C1 segment of cervical spinal cord (tissue), 14 donors: ENCODE measurements around the gene TNS1.
A peak's percentile ranks its signal among the peaks of the same experiment; 100 is the strongest.

Source experiments
- DNase-seq, 14 donors: peaks; one replicate each; lab custom pipeline; 2025; lab: John Stamatoyannopoulos, UW

TNS1 gene

DNA sequence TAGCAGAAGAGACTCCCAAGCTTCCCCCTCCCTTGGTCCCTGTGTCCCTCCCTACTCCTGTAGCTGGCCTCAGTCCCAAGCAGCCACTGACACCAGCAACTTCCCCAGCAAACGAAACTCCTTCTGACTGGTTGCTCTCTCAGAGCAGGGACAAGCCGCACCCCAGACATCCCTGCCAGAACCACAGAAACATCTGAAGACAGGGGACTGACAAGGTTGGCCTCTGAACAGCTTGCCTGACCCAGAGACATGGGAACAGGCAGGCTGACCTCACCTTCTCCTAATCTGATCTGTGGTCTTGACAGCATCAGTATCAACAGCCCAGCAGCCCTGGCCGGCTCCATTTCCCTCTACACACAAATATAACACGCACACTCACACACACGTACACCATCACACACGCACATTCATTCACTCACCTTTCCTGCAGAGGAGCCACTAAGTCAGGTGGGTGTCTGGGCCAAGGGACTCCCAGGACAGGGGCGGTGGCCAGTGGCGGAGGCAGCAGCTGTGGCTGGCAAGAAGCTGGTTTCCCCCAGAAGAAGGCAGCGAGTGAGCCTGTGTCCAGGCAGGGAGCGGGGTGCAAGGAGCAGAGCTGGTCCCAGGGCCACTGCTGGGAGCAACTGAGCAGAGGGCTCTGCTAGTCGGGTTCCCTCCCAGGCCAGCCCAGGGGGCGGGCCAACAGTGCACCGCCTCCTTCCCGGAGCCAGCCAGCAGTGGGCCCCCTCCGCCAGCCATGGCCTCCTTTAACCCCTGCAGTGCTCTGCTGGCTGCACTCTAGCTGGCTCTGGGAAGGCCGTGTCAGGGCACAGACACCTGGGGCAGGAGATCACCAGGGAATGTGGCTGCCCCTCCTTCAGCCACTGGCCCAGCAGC lies 59.1 kb downstream of the TNS1 start:
- peak in 11 of 14 donors; percentile 55 to 86 (median 65) for DNase-seq

DNA sequence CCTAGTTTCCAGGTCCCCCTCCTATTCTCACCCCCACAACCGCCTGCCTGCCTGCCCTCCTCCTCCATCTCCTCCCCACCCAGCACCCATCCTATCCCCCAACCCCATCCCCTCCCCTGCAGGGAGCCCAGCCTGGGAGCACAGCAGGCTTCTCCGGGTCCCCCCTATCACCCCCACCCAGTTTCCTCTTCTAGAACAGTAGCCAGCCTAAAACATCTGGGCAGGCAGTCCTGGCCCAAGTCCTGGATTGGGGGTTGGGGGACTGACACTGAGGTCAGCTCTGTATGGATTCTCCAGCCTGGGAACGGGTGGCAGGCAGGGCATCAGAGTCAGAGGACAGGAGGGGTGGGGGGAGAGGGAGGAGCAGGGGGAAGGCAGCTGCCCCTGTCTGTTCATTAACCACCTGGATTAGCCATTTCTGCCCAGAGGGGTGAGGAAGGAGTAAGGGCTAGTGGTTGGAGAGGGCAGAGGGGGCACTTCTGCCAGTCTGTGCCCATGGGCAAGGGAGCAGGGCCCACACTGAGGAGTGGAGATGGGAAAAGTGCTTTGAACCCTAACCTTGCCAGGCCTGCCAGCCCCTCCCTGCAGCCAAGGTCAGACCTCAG lies 60.0 kb downstream of the TNS1 start:
- peak in 6 of 14 donors; percentile 28 to 67 (median 48) for DNase-seq

DNA sequence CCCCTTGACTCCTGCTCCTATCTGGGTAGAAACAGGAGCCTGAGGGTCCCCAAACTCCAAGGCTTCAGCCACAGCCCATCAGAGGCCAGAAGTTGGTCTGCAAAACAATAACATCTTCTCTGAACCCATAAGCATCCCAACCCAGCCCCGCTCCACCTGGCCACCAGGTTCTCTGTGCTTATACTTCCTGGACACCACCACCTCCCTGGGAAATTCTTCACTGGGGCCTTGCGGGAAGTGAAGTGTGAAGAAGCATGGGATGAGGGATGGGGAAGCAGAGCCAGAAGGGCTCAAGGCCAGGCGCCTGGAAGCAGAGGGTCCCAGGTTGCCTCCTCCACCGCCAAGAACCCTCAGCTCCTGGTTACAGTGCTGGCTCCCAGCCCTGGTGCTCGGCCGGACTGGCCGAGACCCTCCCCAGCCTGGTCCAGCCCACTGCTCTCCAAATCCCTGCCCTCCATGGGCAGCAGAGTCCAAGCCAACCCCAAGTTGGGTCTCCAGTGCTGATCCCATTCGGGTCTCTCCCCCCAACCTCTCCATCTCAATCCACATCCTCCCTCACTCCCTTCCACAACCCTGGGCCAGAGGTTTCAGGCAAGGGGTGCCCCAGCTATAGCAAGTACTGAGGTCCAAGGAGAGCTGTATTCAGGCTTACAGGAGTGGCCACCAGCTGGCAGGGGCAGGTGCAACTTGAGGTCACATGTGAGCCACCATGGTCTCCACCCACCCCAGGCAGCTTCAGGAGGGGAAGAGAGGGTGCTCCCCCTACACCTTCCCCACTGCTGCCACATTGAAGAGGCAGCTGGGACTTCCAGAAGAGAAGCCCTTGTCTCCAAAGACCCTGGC lies 60.7 kb downstream of the TNS1 start:
- DNase-seq, result no peak

DNA sequence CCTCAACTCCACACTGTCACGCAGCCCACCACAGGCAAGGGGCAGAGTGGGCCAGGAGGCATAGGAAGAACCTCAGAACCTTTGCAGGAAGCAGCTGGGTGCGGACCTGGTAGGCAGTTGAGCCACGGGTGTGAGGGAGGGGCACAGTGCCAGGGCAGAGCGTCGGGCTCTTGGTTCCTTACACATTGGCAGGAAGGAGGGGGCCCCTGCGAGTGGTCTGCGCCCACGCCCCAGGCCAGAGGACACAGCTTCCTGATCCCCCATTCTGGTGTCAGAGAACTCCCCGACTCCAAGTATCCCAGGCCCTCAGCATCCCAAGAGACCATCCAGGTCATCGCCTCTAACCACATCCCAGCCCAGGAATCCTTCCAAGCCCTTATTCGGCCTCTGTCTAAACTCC lies 61.5 kb downstream of the TNS1 start:
- DNase-seq, result no peak

DNA sequence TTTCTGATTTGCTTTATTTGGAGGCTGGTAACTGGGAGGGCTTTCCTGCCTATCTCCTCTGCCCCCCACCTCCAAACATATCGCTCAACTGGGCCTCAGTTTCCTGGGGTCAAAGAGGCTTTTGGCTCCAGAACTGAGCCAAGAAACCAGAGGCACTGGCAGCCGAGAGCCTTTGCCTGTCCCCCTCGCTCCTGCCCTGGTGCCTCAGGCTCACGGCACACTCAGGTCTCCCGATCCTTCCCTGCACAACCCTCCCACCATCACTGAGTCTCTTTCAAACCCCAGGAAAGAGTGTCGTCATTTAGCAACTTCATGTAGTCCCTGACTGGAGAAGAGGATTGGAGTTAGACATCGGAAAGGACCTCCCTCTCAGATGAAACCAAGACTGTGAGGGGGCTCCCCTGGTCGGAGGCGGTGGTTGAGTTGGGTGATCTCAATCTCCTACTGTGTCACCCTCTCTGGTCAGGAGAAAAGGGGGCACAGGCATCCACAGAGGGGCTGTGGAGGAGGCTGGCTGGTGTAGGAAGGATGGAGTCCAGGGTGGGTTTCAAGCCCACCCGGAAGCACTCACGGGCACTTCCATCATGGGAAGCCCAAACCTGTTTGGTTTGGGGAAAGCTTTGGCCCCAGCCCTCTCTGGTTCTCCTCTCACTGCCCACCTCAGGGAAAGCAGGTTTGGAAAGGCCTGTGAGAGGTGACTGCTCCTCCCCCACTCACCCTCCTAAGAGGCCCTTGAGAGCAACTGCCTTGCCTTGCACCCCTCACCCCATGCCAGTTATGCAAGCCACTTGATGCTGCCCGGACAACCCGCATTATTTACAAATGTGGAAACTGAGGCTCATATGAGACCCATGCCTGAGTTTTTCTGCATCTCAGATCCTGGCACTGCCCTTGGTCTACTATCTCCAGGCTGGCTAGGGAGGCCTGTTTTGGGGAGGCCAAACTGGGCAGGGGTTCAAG lies 62.3 kb downstream of the TNS1 start:
- DNase-seq, result no peak

DNA sequence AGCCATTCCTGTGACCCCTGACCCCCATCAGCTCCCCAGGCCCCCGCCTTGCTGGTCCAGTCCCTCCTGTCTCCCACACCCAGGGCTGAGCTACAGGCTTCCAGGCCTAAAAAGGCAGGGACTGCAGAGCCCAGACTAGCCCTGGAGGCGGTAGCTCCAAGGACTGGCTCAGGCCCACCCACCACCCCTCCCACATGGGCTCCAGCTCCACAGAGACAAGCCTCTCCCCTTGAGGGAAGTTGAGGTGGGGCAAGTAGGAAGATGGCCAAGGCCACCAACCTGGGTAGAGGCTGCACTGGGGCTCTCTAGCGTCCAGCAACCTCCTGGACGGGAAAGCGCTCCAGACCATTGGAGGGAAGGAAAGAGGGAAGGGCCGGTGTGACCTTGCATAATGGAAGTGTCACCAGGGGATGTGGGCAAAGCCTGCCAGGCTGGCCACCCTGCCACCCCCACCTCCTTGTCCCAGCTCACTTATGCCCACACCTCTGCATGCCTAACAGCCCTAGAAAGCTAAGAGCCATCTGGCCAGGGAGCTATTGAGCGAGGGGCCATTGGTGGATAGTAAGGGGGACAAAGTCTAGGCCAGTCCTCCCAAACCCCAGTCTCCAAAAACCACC lies 63.1 kb downstream of the TNS1 start:
- no peak for DNase-seq

DNA sequence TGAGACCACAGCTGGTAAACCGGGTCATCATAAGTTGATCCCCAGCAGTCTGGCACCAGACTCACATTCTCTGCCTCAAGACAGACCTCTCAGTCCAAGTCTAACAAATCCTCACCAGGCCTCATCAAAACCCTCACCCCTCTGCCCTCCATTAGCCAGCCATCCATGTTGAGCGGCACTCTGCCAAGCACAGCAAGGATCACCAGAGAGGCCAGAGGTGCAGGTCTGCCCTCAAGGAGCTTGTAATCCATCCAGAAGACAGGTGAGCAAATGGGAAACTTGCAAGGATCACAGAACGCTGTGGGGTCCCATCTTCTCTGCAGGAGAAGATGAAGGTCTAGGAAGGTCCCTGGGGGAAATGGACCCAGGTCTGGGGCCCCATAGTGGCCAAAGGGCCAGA lies 63.6 kb downstream of the TNS1 start:
- no peak for DNase-seq

DNA sequence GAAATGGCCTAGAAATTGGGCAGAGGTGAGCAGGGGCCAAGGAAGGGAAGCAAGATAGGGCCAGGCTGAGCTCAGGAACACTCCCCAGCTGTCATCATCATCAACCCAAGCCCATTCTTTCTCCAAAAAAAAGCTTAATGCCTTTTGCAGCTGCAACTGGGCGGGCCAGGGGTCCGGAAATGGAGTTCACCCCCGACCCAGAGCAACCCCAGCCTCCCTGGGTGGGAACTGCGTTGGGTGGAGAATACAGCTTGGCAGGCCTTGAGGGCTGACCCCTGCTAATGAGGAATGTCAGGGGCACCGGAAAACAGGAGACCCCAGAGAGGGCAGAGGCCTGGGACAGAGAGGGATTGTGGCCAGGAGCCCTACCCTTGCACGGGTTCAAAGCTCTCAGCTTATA lies 64.8 kb downstream of the TNS1 start:
- DNase-seq, result no peak

DNA sequence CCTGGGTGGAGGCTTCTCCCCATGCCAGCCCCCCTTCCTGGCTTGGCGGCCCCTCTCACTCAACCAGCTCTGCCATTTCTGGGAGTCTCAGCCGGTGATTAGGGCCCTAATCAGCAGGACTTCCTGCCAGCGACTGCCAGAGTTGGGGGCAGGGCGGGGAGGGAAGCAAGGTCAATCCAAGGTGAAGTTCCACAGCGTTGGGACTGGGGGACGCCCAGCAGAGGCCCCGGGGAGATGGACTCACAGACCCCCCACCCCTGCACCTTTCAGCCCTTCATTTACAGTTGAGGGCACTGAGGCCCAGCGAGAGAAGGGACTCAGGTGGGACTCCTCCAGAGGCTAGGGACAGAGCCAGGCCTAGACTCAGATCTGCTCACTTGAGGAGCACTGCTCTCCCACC lies 65.3 kb downstream of the TNS1 start:
- DNase-seq, result no peak

DNA sequence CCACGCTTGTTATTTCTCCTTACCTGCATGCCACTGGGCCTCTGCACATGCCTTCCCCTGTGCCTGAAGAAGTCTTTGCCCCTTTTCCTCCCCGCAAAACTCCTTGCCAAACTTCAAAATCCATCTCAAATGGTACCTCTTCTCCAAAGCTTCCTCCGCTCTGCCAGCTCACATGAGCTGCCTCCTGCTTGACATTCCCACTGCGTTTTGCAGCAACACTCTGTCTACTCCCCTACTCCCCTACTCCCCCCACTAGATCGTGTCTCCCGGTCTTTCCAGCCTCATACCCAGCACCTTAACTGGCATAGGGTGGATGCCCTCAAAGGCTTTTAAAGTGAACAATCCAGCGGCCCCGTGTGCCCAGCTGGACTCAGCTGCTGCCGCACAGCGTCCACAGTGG lies 65.8 kb downstream of the TNS1 start:
- no peak for DNase-seq

DNA sequence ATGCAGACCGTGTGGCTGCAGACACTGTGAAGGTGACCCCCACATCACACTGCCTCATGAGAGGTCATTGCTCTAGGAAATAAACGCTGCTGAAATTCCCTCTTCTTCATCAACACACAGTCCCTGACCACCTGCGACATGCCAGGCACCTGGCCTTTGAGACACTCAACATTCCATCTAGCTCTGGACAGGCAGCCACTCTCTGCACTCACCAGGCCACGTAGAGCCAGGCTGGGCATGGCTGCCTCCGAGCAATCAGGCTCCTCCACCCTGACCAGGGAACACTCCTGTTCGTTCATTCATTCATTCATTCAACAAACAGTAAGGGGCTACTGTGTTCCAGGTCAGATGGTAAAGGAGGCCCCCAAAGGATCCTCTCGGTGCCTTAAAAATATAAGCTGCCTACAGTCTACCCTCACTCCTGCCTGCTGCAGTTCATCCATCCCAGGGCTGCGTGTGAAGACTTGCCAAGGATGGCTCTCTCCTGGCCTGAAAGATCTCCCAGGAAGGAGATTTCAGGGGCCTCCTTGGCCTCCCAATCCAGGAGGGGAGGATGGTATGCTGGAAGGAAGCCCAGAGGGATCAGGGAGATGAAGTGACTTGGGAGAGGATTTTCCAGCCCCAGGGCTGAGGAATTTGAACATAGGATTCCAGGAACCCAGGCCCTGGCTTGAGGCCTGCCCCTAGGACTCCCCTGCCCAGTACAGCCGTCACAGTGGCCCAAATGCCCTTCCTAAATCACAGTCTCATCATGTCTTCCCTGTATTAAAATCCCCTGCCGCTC lies 66.7 kb downstream of the TNS1 start:
- DNase-seq, result no peak

DNA sequence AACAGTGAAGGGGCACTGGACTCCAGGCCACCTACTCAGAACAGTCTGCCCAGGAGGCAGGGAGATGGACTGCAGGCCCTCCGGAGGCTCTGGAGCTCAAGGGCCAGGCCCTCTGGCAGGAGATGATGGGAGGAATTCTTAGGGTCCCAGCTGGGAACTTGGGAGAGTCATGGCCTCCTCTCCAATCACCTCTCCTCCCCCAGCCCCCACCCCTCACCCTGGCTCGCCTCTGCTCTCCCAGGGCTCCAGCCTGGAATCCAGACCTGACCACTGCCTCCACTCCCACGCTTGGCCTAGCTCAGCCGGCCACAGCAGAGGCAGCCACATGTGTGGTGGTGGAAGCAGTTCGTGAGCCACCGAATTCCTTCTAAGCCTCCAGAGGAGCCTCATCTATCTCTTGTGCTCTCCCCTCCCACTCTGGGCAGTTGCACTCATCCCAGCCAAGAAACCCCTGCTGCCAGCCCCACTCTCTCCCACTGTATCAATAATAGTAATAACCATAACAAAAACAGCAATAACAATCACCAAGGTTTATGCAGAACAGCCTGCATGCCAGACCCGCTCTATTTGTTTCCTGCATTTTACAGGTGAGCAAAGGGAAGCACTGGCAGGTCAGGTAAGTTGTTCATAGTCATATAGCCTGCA lies 67.4 kb downstream of the TNS1 start:
- no peak for DNase-seq

DNA sequence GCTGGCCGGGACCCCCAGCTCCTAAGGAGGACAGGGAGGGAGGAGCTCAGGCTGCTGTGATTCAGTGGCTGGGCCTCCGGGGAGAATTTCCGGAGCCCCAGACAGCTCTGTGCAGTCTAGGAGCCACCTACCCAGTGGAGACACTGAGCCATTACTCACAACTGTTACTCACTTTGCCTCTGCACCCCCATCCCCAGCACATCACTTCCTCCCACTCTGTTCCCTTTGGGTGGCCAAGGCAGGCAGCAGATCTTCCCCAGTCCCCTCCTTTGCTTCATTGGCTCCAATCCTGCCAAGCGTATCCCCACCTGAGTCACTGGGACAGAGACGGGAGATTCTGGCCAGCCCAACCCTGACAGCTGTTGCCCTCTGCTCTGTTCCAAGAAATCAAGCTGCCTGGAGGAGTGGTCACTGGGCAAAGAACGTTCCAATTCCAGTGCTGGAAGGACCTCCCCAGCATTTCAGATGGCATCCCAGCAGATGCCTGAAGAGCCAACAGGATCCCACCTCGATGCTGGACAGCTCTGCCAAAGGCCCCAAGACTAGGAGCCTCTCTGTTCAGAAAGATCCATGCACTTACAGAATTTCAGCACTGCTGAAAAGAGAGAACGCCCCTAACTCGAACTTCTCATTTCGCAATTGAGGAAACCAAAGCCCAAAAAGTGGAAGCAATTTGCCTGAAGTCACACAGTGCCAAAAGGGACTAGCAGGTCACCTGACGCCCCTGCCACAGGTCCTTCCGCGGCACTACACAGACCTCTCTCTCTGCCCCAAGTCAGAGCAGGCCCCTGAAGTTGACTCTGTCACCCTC lies 68.3 kb downstream of the TNS1 start:
- DNase-seq, result peak in 4 of 14 donors; percentile 17 to 62 (median 30)

DNA sequence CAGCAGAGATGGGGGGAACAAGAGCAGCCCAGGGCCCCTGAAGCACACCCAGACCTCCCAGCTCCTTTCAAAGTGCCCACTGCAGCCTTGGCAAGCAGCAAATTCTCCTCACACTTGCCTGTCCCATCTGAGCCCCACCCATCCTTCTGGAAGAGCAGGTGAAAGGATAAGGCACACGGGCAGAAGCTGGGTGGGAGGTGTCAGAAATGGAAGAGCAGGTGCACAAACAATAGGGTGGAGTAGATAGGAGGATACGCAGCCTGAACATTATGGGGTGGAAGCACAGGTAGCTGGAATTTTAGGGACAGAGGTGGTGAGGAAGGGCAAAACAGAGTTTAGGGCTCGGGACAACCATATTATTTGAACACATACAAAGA lies 69.2 kb downstream of the TNS1 start:
- no peak for DNase-seq

DNA sequence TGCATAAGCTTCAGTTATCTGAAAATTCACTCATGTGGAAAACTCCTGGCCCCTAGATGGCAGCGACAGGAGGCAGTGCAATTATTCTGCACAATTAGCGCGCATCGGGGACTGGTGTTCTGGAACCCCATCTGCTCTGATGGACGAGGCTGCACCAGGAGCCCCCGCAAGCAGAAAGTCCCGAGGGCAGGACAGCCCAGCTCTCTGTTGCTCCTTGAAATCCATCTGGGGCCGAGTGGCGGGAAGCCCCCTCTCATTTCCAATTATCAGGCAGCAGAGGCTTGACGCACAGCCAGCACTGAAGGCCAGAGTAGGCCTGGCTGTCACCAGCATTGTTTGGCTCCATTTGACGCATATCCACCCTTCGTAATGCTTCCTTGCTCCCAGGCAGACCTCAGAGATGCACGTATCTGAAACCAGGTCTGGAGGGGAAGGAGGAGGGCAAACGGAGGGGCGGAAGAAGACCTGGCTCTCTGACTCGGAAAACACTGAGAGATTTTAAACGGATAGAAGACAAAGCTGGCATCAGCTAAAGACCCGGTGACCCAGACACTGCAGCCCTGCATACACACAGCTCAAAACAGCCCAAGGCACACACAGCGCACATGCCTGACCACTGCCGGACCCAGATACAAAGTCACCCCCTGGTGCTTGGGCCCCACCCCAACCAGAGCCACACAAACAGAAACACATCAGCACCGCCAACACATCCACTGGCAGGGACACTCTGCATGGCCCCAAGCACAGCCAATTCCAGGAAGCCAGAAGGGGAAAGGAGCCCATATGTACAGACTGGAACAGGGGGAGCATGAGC lies 69.8 kb downstream of the TNS1 start:
- DNase-seq, result peak in 3 of 14 donors; percentile 19 to 65 (median 36)

DNA sequence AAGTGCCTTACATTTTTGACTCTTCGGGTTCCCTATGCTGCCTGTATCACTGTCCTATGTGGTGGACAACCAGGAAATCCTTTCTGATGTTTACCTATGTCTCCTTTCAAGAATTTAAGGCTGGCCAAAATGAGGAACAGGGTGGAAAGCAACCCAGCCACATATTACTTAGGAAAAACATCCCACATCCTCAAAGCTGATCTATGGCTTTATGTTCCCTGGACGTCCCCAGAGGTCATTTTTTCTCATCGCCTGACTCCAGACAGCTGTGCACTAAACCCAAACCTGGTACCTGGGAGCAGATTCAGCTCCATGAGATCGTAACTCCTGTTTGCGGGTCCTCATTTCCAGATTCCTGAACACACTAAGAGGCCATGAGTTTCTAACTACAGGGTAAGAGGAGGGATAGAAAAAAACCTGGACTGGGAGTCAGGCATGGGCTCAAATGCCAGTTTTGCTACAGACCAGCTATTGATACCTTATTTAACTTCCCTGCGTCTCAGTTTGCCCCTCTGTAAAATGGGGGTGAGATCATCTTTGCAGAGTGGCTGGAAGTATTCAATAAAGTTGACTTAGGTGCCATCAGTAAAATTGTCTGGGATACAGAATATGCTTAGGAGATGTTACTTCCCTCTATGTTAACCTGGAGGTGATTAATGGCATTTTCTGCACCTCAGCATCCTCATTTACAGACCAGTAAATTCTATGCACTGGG lies 70.8 kb downstream of the TNS1 start:
- no peak for DNase-seq
